B cell (primary cell): ENCODE data around the gene KPNA3. TPM values are rescaled to one million over a fixed set of nuclear protein-coding genes. Genes with fewer than 3 reads are reported as not detected.

Experiments
- ATAC-seq: fragments of 200-7000 bp; cut with Tn5 transposase; one replicate; pipeline ENCODE4 v1.10.0; 2021; ENCODE audit warnings: low read depth, mild to moderate bottlenecking, moderate number of reproducible peaks, moderate library complexity
- CTCF ChIA-PET: fragments of 350-600 bp; sonication (Branson Sonifier 250); formaldehyde crosslinking; loops from one replicate; lab custom pipeline; 2021; ENCODE audit warnings: antibody characterized with exemption, inconsistent platforms; lab: Charles Lee
- POLR2A ChIA-PET: fragments of 350-600 bp; sonication (Branson Sonifier 250); formaldehyde crosslinking; loops from one replicate; lab custom pipeline; 2021; ENCODE audit warnings: antibody characterized with exemption; lab: Charles Lee
- DNase-seq: peaks from one replicate; pipeline ENCODE4 v3.0.0; 2013
- H2AFZ ChIP-seq: 2 replicates; pipeline ENCODE4 v1.6.1; 2012; ENCODE audit warnings: mild to moderate bottlenecking, low read depth, low read length; ENCODE audit not compliant: insufficient read depth, poor library complexity, severe bottlenecking
- H3K27ac ChIP-seq, 2 donors: 1 replicate in 1 of 2; 2 replicates in 1 of 2; pipeline ENCODE4 v1.5.1; 2012 to 2013; ENCODE audit warnings: low read length in 2 of 2, mild to moderate bottlenecking in 2 of 2, moderate library complexity in 1 of 2
- H3K27me3 ChIP-seq, 4 experiments: fragments of 200-600 bp in 1 of 4; sonication (generic) in 1 of 4; replicated peaks in 1 of 4; 1 replicate in 2 of 4; 2 replicates in 2 of 4; pipeline versions ENCODE4 v1.6.1 to v1.7.0; 2013 to 2016; ENCODE audit warnings: low read length in 3 of 4, mild to moderate bottlenecking in 2 of 4, mixed read lengths in 1 of 4, moderate library complexity in 1 of 4; ENCODE audit not compliant: insufficient read depth in 4 of 4, control insufficient read depth in 3 of 4; ENCODE audit errors: control extremely low read depth in 1 of 4
- H3K36me3 ChIP-seq, 2 experiments: replicated peaks in 1 of 2; 1 replicate in 1 of 2; 2 replicates in 1 of 2; pipeline versions ENCODE4 v1.6.1 to v1.7.1; 2013; ENCODE audit warnings: low read length in 1 of 2; ENCODE audit not compliant: insufficient read depth in 2 of 2, control insufficient read depth in 1 of 2; ENCODE audit errors: control extremely low read depth in 1 of 2, extremely low read depth in 1 of 2
- H3K4me1 ChIP-seq, 2 donors: fragments of 200-600 bp in 1 of 2; sonication (generic) in 1 of 2; 1 replicate in 1 of 2; 2 replicates in 1 of 2; pipeline versions ENCODE4 v1.5.1 to v1.6.1; 2013 to 2017; ENCODE audit warnings: low read length in 2 of 2; ENCODE audit not compliant: control insufficient read depth in 2 of 2, insufficient read depth in 2 of 2
- H3K4me2 ChIP-seq: replicated peaks from 2 replicates; pipeline ENCODE3; 2012; ENCODE audit warnings: mild to moderate bottlenecking, low read depth, low read length; ENCODE audit not compliant: poor library complexity, severe bottlenecking
- H3K4me3 ChIP-seq, 5 experiments: fragments of 200-600 bp in 1 of 5; sonication (generic) in 1 of 5; 1 replicate in 3 of 5; 2 replicates in 2 of 5; pipeline versions ENCODE4 v1.5.1 to v1.7.0; 2011 to 2016; ENCODE audit warnings: low read length in 4 of 5, mild to moderate bottlenecking in 4 of 5, low read depth in 2 of 5, control low read depth in 1 of 5, moderate library complexity in 1 of 5; ENCODE audit not compliant: insufficient read depth in 1 of 5; ENCODE audit errors: control extremely low read depth in 1 of 5, extremely low read depth in 1 of 5
- H3K79me2 ChIP-seq: fragments of 200-600 bp; sonication (generic); one replicate; pipeline ENCODE4 v1.6.0; 2016; ENCODE audit warnings: low read length; ENCODE audit not compliant: control insufficient read depth, insufficient read depth
- H3K9ac ChIP-seq: fragments of 200-600 bp; sonication (generic); 2 replicates; pipeline ENCODE4 v1.6.1; 2017; ENCODE audit warnings: mild to moderate bottlenecking, low read length, moderate library complexity
- H3K9me3 ChIP-seq, 3 donors: one replicate each; pipeline versions ENCODE4 v1.6.1 to v1.7.1; 2013; ENCODE audit warnings: low read length in 2 of 3; ENCODE audit not compliant: control insufficient read depth in 2 of 3, insufficient read depth in 1 of 3; ENCODE audit errors: control extremely low read depth in 1 of 3
- H4K20me1 ChIP-seq: 2 replicates; pipeline ENCODE4 v1.6.0; 2012; ENCODE audit warnings: mild to moderate bottlenecking, low read length; ENCODE audit not compliant: insufficient read depth, control insufficient read depth, poor library complexity, severe bottlenecking
- H3K27ac Mint-ChIP-seq: one replicate; pipeline ENCODE4 v1.8.0; 2021; ENCODE audit warnings: mixed read lengths
- H3K27me3 Mint-ChIP-seq: one replicate; pipeline ENCODE4 v1.8.0; 2021; ENCODE audit warnings: mixed read lengths
- H3K4me1 Mint-ChIP-seq: one replicate; pipeline ENCODE4 v1.8.0; 2021; ENCODE audit warnings: mixed read lengths
- H3K4me3 Mint-ChIP-seq: one replicate; pipeline ENCODE4 v1.8.0; 2021; ENCODE audit warnings: mixed read lengths
- H3K9me3 Mint-ChIP-seq: one replicate; pipeline ENCODE4 v1.8.0; 2022; ENCODE audit warnings: mixed read lengths; ENCODE audit not compliant: insufficient read depth
- EZH2 ChIP-seq: IDR thresholded peaks from 2 replicates; pipeline ENCODE4 v1.6.1; 2012; ENCODE audit warnings: borderline replicate concordance, low read depth, mild to moderate bottlenecking, moderate library complexity, low read length; ENCODE audit not compliant: insufficient read depth, poor library complexity, severe bottlenecking
- WGBS: methylation state at CpG from one replicate; pipeline ENCODE4 v1.1.5; 2013; ENCODE audit warnings: missing lambda C conversion rate; ENCODE audit not compliant: insufficient coverage; 5-methylcytosine and 5-hydroxymethylcytosine counted together
- intact Hi-C: fragments of 100-400 bp; cut with micrococcal nuclease; formaldehyde crosslinking; loops from one replicate; pipeline ENCODE4 v1.10.0; 2022
- polyA plus RNA-seq: library from polyadenylated mRNA; depleted of rRNA; stranded (reverse); fragments of >200 nt; gene quantifications from 2 replicates; pipeline ENCODE4 v1.2.3, GENCODE V29; 2012
- total RNA-seq, 2 donors: library from RNA; stranded (reverse); fragments of 120-200 nt in 1 of 2; gene quantifications; 1 replicate in 1 of 2; 2 replicates in 1 of 2; pipeline versions ENCODE4 v1.2.3 to v1.2.4, GENCODE V29; 2013 to 2022
- TF ChIP-seq, protein P1 (sequence below): fragments of 200-600 bp; IDR thresholded peaks from one replicate; pipeline ENCODE4 v1.8.0; 2022; ENCODE audit warnings: antibody characterized with exemption, mild to moderate bottlenecking

Gene KPNA3
- total and polyA plus RNA-seq, 2 donors (not counting 1 experiment from before 2014, with no cell fraction given), result 7.8 to 19.7 TPM

DNA sequence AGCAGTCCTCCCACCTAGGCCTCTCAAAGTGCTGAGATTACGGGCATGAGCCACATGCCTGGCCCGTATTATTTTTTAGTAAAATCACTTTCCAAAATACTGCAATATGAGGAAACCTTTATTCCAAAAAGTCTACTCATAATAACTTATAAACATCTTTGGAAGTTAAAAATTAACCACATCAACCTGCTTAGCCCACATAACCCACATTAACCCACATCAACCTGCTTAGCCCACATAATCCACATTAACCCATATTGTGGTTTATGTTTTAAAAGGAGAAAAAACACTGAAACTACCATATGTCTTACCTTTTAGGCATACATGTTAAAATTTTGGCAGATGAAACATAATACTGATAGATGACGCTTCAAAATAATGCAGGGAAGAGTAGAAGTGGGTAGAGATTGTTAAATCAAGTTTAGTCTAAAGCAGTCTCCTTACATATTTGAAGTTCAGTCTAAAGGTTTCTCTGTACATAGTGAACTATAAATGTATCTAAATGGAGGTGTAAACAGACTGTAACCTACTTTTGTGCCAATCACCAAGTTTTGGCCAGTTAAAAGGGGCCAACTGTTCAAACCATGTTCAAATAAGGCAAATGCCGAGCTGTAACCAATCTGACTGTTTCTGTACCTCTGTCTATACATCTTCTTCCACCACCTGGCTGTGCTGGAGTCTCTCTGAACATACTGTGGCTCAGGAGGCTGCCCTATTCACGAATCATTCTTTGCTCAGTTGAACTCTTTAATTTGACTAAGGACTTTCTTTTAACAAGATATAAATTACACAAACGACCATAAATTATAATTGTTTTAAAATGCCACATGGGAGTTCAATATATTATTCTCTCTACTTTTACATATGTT lies 14.5 kb downstream of the KPNA3 start:
- Mint-ChIP-seq H3K4me1 (peaks cover 43% of the 10 kb centered on the region), H3K27me3 (no peaks in the 10 kb centered on the region), H3K4me3 (no peak overlapping the region), H3K9me3 (no peaks in the 10 kb centered on the region), H3K27ac (no peak overlapping the region)
- no peak overlapping the region for H2AFZ ChIP-seq
- intact Hi-C loops, result no loop called here
- no peak overlapping the region for H3K4me2 ChIP-seq
- no peaks in the 10 kb centered on the region for H3K4me1 ChIP-seq
- ATAC-seq, result no peak
- no peak overlapping the region for H3K27ac ChIP-seq
- ChIA-PET CTCF (interaction anchor here (0.7 kb wide), 1 partner anchor 99 kb away, joined by 4 read pairs; no protein-coding TSS in a partner anchor), POLR2A (no interaction called here)
- peaks cover 0 to 3% of the 10 kb centered on the region in 2 experiments for H3K36me3 ChIP-seq
- peaks cover 94% of the 10 kb centered on the region for H3K79me2 ChIP-seq
- 100% methylated on average over 1 of the region's 6 CpGs for WGBS
- peaks cover 56% of the 10 kb centered on the region for H4K20me1 ChIP-seq
- no peak for TF ChIP-seq EZH2
- TF ChIP-seq, protein P1, sequence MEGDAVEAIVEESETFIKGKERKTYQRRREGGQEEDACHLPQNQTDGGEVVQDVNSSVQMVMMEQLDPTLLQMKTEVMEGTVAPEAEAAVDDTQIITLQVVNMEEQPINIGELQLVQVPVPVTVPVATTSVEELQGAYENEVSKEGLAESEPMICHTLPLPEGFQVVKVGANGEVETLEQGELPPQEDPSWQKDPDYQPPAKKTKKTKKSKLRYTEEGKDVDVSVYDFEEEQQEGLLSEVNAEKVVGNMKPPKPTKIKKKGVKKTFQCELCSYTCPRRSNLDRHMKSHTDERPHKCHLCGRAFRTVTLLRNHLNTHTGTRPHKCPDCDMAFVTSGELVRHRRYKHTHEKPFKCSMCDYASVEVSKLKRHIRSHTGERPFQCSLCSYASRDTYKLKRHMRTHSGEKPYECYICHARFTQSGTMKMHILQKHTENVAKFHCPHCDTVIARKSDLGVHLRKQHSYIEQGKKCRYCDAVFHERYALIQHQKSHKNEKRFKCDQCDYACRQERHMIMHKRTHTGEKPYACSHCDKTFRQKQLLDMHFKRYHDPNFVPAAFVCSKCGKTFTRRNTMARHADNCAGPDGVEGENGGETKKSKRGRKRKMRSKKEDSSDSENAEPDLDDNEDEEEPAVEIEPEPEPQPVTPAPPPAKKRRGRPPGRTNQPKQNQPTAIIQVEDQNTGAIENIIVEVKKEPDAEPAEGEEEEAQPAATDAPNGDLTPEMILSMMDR, result no peak
- no peak overlapping the region for H3K4me3 ChIP-seq
- H3K9me3 ChIP-seq, result no peaks in the 10 kb centered on the region
- H3K27me3 ChIP-seq, result no peaks in the 10 kb centered on the region
- no peak overlapping the region for H3K9ac ChIP-seq
- DNase-seq, result no peak

DNA sequence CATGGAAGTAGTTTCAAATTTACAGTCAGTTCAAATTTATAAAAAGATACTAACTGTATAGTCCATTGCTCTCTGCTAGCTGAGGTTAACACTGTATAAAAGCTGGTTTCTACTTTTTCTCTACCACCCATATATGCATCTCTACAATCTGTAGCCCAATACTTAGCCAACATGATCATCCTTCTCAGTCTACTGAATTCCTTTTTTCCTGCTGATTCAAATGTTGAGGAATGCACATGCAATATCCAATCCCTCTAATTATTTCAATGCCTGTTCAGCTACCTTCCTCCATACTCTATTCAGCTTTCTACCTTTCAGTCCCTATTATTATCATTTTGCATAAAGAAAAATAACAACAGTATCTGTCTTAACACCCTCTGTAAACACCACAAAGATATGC lies 15.6 kb downstream of the KPNA3 start:
- no peaks in the 10 kb centered on the region for H3K27me3 Mint-ChIP-seq
- Histone ChIP-seq H3K9ac (no peak overlapping the region), H3K79me2 (peaks cover 93% of the 10 kb centered on the region), H3K4me2 (no peak overlapping the region), H3K27me3 (no peaks in the 10 kb centered on the region), H3K4me1 (no peaks in the 10 kb centered on the region), H3K36me3 (peaks cover 0 to 3% of the 10 kb centered on the region in 2 experiments), H3K27ac (no peak overlapping the region), H3K9me3 (no peaks in the 10 kb centered on the region), H2AFZ (no peak overlapping the region), H4K20me1 (peaks cover 46% of the 10 kb centered on the region), H3K4me3 (no peak overlapping the region)
- no peak for TF ChIP-seq EZH2
- TF ChIP-seq, protein P1, result no peak
- no peak for ATAC-seq
- no peak overlapping the region for H3K4me3 Mint-ChIP-seq
- H3K4me1 Mint-ChIP-seq, result peaks cover 42% of the 10 kb centered on the region
- H3K27ac Mint-ChIP-seq, result no peak overlapping the region
- H3K9me3 Mint-ChIP-seq, result no peaks in the 10 kb centered on the region
- ChIA-PET CTCF (interaction anchor here (0.7 kb wide), 1 partner anchor 98 kb away, joined by 4 read pairs; no protein-coding TSS in a partner anchor), POLR2A (interaction anchor here (0.5 kb wide), 1 partner anchor 13 kb away, joined by 4 read pairs; no protein-coding TSS in a partner anchor)
- intact Hi-C loops, result no loop called here
- no peak for DNase-seq
